Mucosa of rectum (tissue), 2 donors: Measurements from ENCODE around the gene CFDP1.

Experiments
- H3K27ac ChIP-seq, 2 donors: one replicate each; pipeline ENCODE4 v1.7.0; 2013; ENCODE audit warnings: inconsistent platforms in 2 of 2, low read depth in 2 of 2, low read length in 2 of 2
- H3K27me3 ChIP-seq, 2 donors: one replicate each; pipeline ENCODE4 v1.7.0; 2013; ENCODE audit warnings: low read length in 2 of 2; ENCODE audit not compliant: control insufficient read depth in 2 of 2, insufficient read depth in 2 of 2
- H3K36me3 ChIP-seq, 2 donors: one replicate each; pipeline ENCODE4 v1.7.0; 2013; ENCODE audit warnings: low read length in 2 of 2; ENCODE audit not compliant: control insufficient read depth in 2 of 2, insufficient read depth in 2 of 2
- H3K4me1 ChIP-seq, 2 donors: one replicate each; pipeline ENCODE4 v1.7.0; 2013; ENCODE audit warnings: low read length in 2 of 2, mild to moderate bottlenecking in 1 of 2; ENCODE audit not compliant: control insufficient read depth in 2 of 2, insufficient read depth in 2 of 2
- H3K4me3 ChIP-seq, 2 donors: one replicate each; pipeline ENCODE4 v1.7.0; 2013; ENCODE audit warnings: low read length in 2 of 2
- H3K9ac ChIP-seq, 2 donors: one replicate each; pipeline ENCODE4 v1.7.0; 2013; ENCODE audit warnings: low read length in 2 of 2, low read depth in 1 of 2, mild to moderate bottlenecking in 1 of 2
- H3K9me3 ChIP-seq, 2 donors: one replicate each; pipeline ENCODE4 v1.7.0; 2013; ENCODE audit warnings: low read length in 2 of 2; ENCODE audit not compliant: control insufficient read depth in 2 of 2
- donor health status: healthy.
- donor health status: Normal muscosa, but diverticular disease.

CFDP1 gene

GRCh38 chr16:75432828-75433731 is at the start of gene CFDP1:
TSS of gene CFDP1 (minus strand) at chr16:75433503. CDS start at chr16:75433352, 151 bp downstream.
- Histone ChIP-seq H3K4me3 (peak within 1 kb of the TSS; percentile 83 to 84), H3K36me3 (no peaks in the 10 kb centered on the region), H3K9ac (peak within 1 kb of the TSS; percentile 96 to 97), H3K4me1 (peaks cover 5 to 9% of the 10 kb centered on the region in 2 donors), H3K27me3 (no peaks in the 10 kb centered on the region), H3K27ac (peak within 1 kb of the TSS; percentile 95 to 100), H3K9me3 (no peaks in the 10 kb centered on the region)

- H3K9me3 ChIP-seq: no peaks in the 10 kb centered on the region
- H3K4me3 ChIP-seq: no peak overlapping the region
- H3K27ac ChIP-seq: no peak overlapping the region
- H3K9ac ChIP-seq: no peak overlapping the region
- no peaks in the 10 kb centered on the region for H3K27me3 ChIP-seq
- no peaks in the 10 kb centered on the region for H3K36me3 ChIP-seq
- peaks cover 11 to 18% of the 10 kb centered on the region in 2 donors for H3K4me1 ChIP-seq
These were observed 49.3 kb upstream of the CFDP1 start for GRCh38 chr16:75482434-75483205.

GRCh38 chr16:75481475-75481874 is 48.2 kb upstream of the CFDP1 start:
- H3K4me1 ChIP-seq: peaks cover 6 to 9% of the 10 kb centered on the region in 2 donors
- no peaks in the 10 kb centered on the region for H3K27me3 ChIP-seq
- H3K4me3 ChIP-seq: no peak overlapping the region
- H3K36me3 ChIP-seq: no peaks in the 10 kb centered on the region
- H3K9me3 ChIP-seq: no peaks in the 10 kb centered on the region
- no peak overlapping the region for H3K27ac ChIP-seq
- H3K9ac ChIP-seq: no peak overlapping the region

GRCh38 chr16:75479421-75479990 is 46.2 kb upstream of the CFDP1 start:
- Histone ChIP-seq H3K9me3 (no peaks in the 10 kb centered on the region), H3K4me1 (no peaks in the 10 kb centered on the region), H3K27me3 (no peaks in the 10 kb centered on the region), H3K27ac (no peak overlapping the region), H3K9ac (no peak overlapping the region), H3K36me3 (no peaks in the 10 kb centered on the region), H3K4me3 (no peak overlapping the region)

- no peaks in the 10 kb centered on the region for H3K9me3 ChIP-seq
- H3K9ac ChIP-seq: no peak overlapping the region
- no peaks in the 10 kb centered on the region for H3K27me3 ChIP-seq
- H3K36me3 ChIP-seq: no peaks in the 10 kb centered on the region
- H3K4me1 ChIP-seq: no peaks in the 10 kb centered on the region
- H3K4me3 ChIP-seq: no peak overlapping the region
- H3K27ac ChIP-seq: no peak overlapping the region
These were observed 45.4 kb upstream of the CFDP1 start for GRCh38 chr16:75478480-75479345.

- Histone ChIP-seq H3K4me3 (no peak overlapping the region), H3K36me3 (no peaks in the 10 kb centered on the region), H3K9me3 (no peaks in the 10 kb centered on the region), H3K9ac (no peak overlapping the region), H3K27ac (no peak overlapping the region), H3K27me3 (no peaks in the 10 kb centered on the region), H3K4me1 (no peaks in the 10 kb centered on the region)
These were observed 44.6 kb upstream of the CFDP1 start for GRCh38 chr16:75477680-75478473.

- H3K9me3 ChIP-seq: no peaks in the 10 kb centered on the region
- H3K9ac ChIP-seq: no peak overlapping the region
- no peak overlapping the region for H3K4me3 ChIP-seq
- no peaks in the 10 kb centered on the region for H3K27me3 ChIP-seq
- no peaks in the 10 kb centered on the region for H3K4me1 ChIP-seq
- no peaks in the 10 kb centered on the region for H3K36me3 ChIP-seq
- no peak overlapping the region for H3K27ac ChIP-seq
These were observed 43.5 kb upstream of the CFDP1 start for GRCh38 chr16:75476817-75477216.

- no peak overlapping the region for H3K4me3 ChIP-seq
- H3K9me3 ChIP-seq: no peaks in the 10 kb centered on the region
- H3K27ac ChIP-seq: no peak overlapping the region
- H3K9ac ChIP-seq: no peak overlapping the region
- H3K4me1 ChIP-seq: no peaks in the 10 kb centered on the region
- H3K27me3 ChIP-seq: no peaks in the 10 kb centered on the region
- H3K36me3 ChIP-seq: no peaks in the 10 kb centered on the region
These were observed 42.1 kb upstream of the CFDP1 start for GRCh38 chr16:75475420-75475847.
